Measurements from ENCODE around the gene RFTN1. TPM values are rescaled to one million over a fixed set of nuclear protein-coding genes. Genes with fewer than 3 reads are reported as not detected.

The RFTN1 gene
- total and polyA plus RNA-seq, 4 donors: 33.8 to 82.5 (median 53.4) TPM

DNA sequence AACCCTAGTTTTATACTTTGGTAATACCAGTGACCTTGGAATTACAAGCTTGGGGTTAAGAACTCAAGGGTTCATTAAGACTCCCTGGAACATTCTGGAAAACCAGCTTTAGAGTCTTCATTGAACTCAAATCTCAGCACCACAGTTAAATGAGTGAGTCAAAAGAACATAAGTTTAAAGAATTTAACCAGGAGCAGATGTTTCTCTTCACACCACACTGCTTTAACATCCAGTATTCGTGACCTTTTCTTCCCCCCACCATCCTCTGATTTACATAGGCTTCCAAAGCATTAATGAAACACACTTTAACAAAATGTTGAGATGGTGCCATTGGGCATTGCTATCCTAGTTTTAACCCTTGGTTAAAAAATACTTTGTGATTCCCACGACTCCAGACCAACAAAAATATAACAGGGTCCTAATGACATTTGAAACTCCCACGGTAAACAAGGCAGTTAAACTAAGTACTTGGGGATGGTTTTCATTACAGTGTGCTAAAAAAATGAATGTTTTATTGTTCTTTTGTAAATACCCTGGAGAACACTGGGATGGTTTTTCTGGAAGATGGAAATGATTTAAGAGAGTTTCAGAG lies 124.6 kb downstream of the RFTN1 start:
- 80 to 87% methylated on average over 3 of the region's 3 CpGs for WGBS, 2 donors
- ATAC-seq (ENCODE audit: insufficient read depth, low FRiP score): peak; percentile 6
- Histone ChIP-seq H3K4me3 (no peak overlapping the region), H3K9ac (ENCODE audit: insufficient read depth in 1 of 2, low read length in 2 of 2) (no peak overlapping the region), H3K36me3 (ENCODE audit: control insufficient read depth in 4 of 4, insufficient read depth in 4 of 4, low read length in 4 of 4) (no peaks in the 10 kb centered on the region), H3K27ac (ENCODE audit: low read depth in 1 of 2, low read length in 1 of 2) (no peak overlapping the region), H3K9me3 (ENCODE audit: control insufficient read depth in 4 of 4, insufficient read depth in 3 of 4, low read length in 3 of 4) (no peaks in the 10 kb centered on the region), H3K27me3 (ENCODE audit: control insufficient read depth in 3 of 3, insufficient read depth in 3 of 3, low read length in 2 of 3) (no peaks in the 10 kb centered on the region), H3K4me1 (ENCODE audit: control insufficient read depth in 5 of 5, insufficient read depth in 5 of 5, low read length in 5 of 5) (peaks cover 0 to 72% (median 6%) of the 10 kb centered on the region in 5 donors)
- TF ChIP-seq CTCF (IDR thresholded peaks at IDR 0.05; ENCODE audit: control extremely low read depth, extremely low read depth): no peak
- peak; percentile 59 to 99 (median 98) for DNase-seq

GRCh38 chr3:16386561-16386960 lies 126.9 kb downstream of the RFTN1 start:
- H3K27me3 ChIP-seq (ENCODE audit: control insufficient read depth in 3 of 3, insufficient read depth in 3 of 3, low read length in 2 of 3): no peaks in the 10 kb centered on the region
- H3K27ac ChIP-seq (ENCODE audit: low read depth in 1 of 2, low read length in 1 of 2): no peak overlapping the region
- H3K9me3 ChIP-seq (ENCODE audit: control insufficient read depth in 4 of 4, insufficient read depth in 3 of 4, low read length in 3 of 4): no peaks in the 10 kb centered on the region
- 78 to 80% methylated on average over 4 of the region's 4 CpGs for WGBS, 2 donors
- H3K4me1 ChIP-seq (ENCODE audit: control insufficient read depth in 5 of 5, insufficient read depth in 5 of 5, low read length in 5 of 5): peaks cover 4 to 53% (median 12%) of the 10 kb centered on the region in 5 donors
- peaks cover 0 to 2% (median 0%) of the 10 kb centered on the region in 4 donors for H3K36me3 ChIP-seq (ENCODE audit: control insufficient read depth in 4 of 4, insufficient read depth in 4 of 4, low read length in 4 of 4)
- ATAC-seq (ENCODE audit: insufficient read depth, low FRiP score) (no peak), DNase-seq (no peak)
- TF ChIP-seq CTCF (IDR thresholded peaks at IDR 0.05; ENCODE audit: control extremely low read depth, extremely low read depth): no peak
- H3K4me3 ChIP-seq: no peak overlapping the region
- H3K9ac ChIP-seq (ENCODE audit: insufficient read depth in 1 of 2, low read length in 2 of 2): no peak overlapping the region

DNA sequence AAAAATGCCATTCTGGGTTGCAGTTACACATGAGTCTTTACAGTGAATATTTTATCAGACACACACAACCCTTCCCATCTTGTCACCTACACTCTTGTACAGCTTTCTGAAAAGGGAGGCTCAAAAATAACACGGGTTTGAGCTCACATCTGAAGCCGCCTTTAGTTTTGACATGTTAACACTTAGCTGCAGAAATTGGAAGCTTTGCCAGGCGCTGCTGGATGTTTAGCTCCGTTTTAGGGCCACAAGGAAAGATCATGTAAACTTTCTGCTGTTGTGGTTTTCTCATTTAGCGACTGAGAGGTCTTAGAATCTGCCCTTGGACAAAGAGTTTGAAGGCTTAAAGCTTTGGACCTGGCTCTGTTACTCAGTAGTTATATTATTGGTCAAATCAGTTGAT lies 128.3 kb downstream of the RFTN1 start:
- TF ChIP-seq CTCF (IDR thresholded peaks at IDR 0.05; ENCODE audit: control extremely low read depth, extremely low read depth): no peak
- Histone ChIP-seq H3K27ac (ENCODE audit: low read depth in 1 of 2, low read length in 1 of 2) (no peak overlapping the region), H3K9ac (ENCODE audit: insufficient read depth in 1 of 2, low read length in 2 of 2) (no peak overlapping the region), H3K27me3 (ENCODE audit: control insufficient read depth in 3 of 3, insufficient read depth in 3 of 3, low read length in 2 of 3) (no peaks in the 10 kb centered on the region), H3K4me1 (ENCODE audit: control insufficient read depth in 5 of 5, insufficient read depth in 5 of 5, low read length in 5 of 5) (peaks cover 4 to 41% (median 12%) of the 10 kb centered on the region in 5 donors), H3K9me3 (ENCODE audit: control insufficient read depth in 4 of 4, insufficient read depth in 3 of 4, low read length in 3 of 4) (no peaks in the 10 kb centered on the region), H3K4me3 (no peak overlapping the region), H3K36me3 (ENCODE audit: control insufficient read depth in 4 of 4, insufficient read depth in 4 of 4, low read length in 4 of 4) (peaks cover 0 to 5% (median 0%) of the 10 kb centered on the region in 4 donors)
- DNase-seq: peak; percentile 74 to 94 (median 85)
- 78 to 82% methylated on average over 5 of the region's 5 CpGs for WGBS, 2 donors
- ATAC-seq (ENCODE audit: insufficient read depth, low FRiP score): no peak

DNA sequence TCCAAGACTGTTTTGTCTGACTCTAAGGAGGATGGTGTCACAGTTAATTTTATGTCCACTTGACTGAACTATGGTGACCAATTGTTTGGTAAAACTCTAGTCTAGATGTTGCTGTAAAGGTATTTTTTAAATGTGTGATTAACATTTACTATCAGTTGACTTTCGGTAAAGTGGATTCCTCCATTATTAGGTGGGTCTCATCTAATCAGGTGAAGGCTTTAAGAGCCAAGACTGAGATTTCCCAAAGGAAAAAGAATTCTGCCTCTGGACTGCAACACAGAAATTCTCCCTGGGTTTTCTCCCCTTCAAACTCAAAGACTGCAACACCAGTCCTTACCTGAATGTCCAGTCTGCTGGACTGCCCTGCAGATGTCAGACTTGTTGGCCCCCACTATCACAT lies 129.6 kb downstream of the RFTN1 start:
- H3K27ac ChIP-seq (ENCODE audit: low read depth in 1 of 2, low read length in 1 of 2): no peak overlapping the region
- 98 to 100% methylated on average over 1 of the region's 1 CpG for WGBS, 2 donors

More for the DNA sequence above, 129.6 kb downstream of the RFTN1 start:
- no peaks in the 10 kb centered on the region for H3K9me3 ChIP-seq (ENCODE audit: control insufficient read depth in 4 of 4, insufficient read depth in 3 of 4, low read length in 3 of 4)
- H3K36me3 ChIP-seq (ENCODE audit: control insufficient read depth in 4 of 4, insufficient read depth in 4 of 4, low read length in 4 of 4): peaks cover 0 to 5% (median 0%) of the 10 kb centered on the region in 4 donors
- H3K27me3 ChIP-seq (ENCODE audit: control insufficient read depth in 3 of 3, insufficient read depth in 3 of 3, low read length in 2 of 3): no peaks in the 10 kb centered on the region
- TF ChIP-seq CTCF (IDR thresholded peaks at IDR 0.05; ENCODE audit: control extremely low read depth, extremely low read depth): no peak
- no peak overlapping the region for H3K4me3 ChIP-seq
- H3K9ac ChIP-seq (ENCODE audit: insufficient read depth in 1 of 2, low read length in 2 of 2): no peak overlapping the region
- ATAC-seq (ENCODE audit: insufficient read depth, low FRiP score) (no peak), DNase-seq (no peak)
- peaks cover 2 to 30% (median 6%) of the 10 kb centered on the region in 5 donors for H3K4me1 ChIP-seq (ENCODE audit: control insufficient read depth in 5 of 5, insufficient read depth in 5 of 5, low read length in 5 of 5)
